VCaP (cell line): ENCODE data around the gene RNU5D-1.

Experiments
- H3K27ac ChIP-seq: fragments of 450-650 bp; 2 replicates; pipeline ENCODE4 v1.5.1; 2017
- TF ChIP-seq, protein P1 (sequence below): fragments of 450-650 bp; conservative IDR thresholded peaks from 2 replicates; pipeline ENCODE4 v1.5.1; 2017; ENCODE audit warnings: mild to moderate bottlenecking, moderate library complexity

RNU5D-1 gene

DNA sequence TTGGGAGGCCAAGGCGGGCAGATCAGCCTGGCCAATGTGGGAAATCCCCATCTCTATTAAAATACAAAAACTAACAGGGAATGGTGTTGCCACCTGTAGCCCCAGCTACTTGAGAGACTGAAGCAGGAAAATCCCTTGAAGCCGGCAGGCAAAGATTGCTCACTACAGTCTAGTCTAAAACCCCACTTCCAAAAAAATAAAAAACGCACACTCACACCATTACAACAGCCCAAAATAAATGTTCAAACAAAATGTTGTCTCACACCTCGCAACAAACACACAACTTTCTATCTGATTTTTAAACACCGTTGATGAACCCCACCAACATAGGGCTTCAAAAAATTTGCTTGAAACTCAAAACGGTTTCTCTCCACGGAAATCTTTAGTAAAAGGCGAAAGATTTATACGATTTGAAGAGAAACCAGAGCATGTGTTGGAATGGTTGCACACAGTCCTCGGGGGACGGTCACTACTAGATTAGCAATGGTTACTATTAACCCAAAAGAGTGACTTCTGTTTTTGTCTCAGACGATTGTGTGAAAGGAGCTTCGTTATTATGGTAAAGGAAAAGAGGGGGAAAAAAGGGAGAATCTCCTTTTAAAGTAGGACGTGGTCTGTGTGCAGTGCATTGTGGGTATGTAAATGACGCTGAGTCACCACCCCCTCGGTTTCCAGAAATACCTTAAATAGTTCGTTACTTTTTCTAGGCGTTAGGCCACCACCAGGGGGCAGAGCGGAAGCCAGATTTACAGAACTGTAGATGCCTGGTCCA is at the start of gene RNU5D-1:
Gene RNU5D-1 (minus strand): TSS at position 430 of the 772 bp plus-strand sequence.
- TF ChIP-seq, protein P1, sequence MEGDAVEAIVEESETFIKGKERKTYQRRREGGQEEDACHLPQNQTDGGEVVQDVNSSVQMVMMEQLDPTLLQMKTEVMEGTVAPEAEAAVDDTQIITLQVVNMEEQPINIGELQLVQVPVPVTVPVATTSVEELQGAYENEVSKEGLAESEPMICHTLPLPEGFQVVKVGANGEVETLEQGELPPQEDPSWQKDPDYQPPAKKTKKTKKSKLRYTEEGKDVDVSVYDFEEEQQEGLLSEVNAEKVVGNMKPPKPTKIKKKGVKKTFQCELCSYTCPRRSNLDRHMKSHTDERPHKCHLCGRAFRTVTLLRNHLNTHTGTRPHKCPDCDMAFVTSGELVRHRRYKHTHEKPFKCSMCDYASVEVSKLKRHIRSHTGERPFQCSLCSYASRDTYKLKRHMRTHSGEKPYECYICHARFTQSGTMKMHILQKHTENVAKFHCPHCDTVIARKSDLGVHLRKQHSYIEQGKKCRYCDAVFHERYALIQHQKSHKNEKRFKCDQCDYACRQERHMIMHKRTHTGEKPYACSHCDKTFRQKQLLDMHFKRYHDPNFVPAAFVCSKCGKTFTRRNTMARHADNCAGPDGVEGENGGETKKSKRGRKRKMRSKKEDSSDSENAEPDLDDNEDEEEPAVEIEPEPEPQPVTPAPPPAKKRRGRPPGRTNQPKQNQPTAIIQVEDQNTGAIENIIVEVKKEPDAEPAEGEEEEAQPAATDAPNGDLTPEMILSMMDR = peak; percentile 86
- peak within 1 kb of the TSS; percentile 91 for H3K27ac ChIP-seq

DNA sequence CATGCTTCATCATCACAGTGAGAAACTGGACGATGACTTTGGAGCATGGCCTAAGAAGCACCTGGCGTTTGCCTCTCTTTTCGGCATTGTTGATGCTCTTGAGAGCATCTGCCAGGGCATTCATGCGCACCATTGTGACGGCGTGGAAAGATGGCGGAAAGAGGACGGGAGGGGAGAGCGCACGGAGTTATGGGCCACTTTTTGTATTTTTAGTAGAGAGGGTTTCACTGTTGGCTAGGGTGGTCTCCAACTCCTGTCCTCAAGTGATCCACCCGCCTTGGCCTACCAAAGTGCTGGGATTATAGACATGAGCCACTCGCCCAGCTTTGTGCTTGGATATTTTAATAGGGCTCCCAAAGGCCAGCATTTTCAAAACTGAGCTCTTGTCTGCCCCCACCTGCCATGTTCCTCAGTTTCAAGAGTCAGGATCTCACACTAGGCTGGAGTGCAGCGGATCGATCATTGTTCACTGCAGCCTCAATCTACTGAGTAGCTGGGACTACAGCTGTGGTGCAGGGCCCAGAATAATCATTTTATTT is 49.7 kb upstream of the RNU5D-1 start:
- no peak overlapping the region for H3K27ac ChIP-seq
- TF ChIP-seq, protein P1 = no peak

DNA sequence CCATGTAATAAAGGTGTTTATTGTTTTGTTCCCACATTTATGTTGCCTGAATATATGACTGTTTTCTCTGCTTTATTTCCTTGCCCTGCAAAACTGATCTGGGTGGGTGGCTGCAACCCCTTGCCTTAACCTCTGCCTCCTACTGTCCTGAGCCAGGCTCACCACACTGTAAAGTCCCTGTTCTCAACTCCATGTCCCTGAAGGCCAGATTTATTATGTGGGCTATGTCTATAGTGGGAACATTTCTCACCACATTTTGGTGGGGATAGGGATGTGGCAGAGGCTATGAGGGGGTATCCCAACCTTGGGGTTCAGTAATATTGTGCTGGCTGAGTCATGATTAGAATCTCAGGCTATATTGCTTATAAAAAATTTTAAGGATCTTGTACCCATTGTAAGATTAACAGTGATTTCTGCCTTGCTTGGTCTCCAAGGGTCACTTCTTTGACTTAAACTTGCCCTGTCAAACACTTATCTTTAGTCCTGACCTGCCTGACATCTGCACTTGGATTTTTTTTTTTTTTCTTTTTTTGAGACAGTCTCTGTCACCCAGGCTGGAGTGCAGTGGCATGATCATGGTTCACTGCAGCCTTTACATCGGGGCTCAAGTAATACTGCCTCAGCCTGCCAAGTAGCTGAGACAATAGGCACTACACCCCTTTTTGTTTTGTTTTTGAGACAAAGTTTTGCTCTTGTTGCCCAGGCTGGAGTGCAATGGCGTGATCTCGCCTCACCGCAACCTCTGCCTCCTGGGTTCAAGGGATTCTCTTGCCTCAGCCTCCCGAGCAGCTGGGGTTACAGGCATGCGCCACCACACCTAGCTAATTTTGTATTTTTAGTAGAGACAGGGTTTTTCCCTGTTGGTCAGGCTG is 48.0 kb upstream of the RNU5D-1 start:
- TF ChIP-seq, protein P1 = no peak

DNA sequence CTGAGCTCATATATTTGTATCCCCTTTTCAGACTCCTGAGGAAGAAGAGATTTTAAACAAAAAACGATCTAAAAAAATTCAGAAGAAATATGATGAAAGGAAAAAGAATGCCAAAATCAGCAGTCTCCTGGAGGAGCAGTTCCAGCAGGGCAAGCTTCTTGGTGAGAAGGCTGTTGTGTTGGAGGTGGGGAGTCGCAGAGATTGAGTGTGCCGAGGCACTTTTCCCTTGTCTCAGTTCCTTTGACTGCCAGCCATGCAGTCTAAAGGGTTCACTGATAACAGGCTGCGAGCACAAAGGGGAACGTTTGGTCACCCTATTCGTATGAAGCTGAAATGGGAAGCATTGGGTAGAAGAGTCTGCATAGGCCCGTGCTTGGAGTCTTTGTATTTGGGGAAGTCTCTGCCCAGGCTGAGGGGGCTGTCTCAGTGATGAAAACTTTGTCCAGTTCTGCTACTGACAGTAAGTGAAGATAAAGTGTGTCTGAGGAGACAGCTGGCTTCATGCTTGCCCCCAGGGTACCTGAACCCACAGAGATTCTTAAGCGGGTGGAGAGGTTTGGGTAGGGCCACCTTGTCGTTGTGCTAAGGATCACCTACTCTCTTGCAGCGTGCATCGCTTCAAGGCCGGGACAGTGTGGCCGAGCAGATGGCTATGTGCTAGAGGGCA is 47.1 kb upstream of the RNU5D-1 start:
- peak overlapping the region; percentile 90 for H3K27ac ChIP-seq
- TF ChIP-seq, protein P1 = no peak

More for the DNA sequence above, 48.0 kb upstream of the RNU5D-1 start:
- H3K27ac ChIP-seq = peak overlapping the region; percentile 90; the same call in 1 of the 2 replicates

DNA sequence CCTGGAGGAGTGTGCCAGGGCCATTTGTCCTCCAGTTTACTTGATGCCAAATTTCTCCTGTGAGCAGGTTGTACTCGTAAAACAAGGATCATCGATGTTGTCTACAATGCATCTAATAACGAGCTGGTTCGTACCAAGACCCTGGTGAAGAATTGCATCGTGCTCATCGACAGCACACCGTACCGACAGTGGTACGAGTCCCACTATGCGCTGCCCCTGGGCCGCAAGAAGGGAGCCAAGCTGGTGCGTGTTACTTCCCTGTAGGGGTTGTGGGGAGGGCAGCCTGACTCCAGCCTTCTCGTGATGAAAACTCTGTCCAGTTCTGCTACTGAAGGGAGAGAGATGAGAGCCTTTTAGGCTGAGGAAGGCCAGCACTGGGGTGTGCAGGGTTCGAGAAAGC is 46.6 kb upstream of the RNU5D-1 start:
- TF ChIP-seq, protein P1 = no peak
- peak overlapping the region; percentile 90 for H3K27ac ChIP-seq

DNA sequence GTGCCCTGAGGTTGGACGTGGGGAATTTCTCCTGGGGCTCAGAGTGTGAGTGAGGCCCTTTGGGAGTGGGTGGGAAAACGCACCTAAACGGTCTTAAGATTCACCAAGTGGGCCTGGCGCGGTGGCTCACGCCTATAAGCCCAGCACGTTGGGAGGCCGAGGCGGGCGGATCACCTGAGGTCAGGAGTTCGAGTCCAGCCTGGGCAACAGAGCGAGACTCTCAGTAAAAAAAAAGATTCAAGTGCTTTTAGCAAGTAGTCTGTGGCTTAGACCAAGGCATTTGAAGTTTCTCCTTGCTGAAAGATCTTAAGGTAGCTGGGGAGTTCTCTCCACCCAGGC is 45.7 kb upstream of the RNU5D-1 start:
- TF ChIP-seq, protein P1 = no peak
- H3K27ac ChIP-seq = peak overlapping the region; percentile 90
